Inflammatory macrophage (primary cell): ENCODE data around the gene ATXN7.

Experiments
- DNase-seq, 2 donors: peaks; one replicate each; pipeline ENCODE4 v3.0.0-alpha.2; 2020 to 2022

ATXN7 gene

GRCh38 chr3:63937661-63938651 lies 74.3 kb downstream of the ATXN7 start:
- peak; percentile 83 to 86 for DNase-seq

- DNase-seq: no peak
Measured at GRCh38 chr3:63940389-63940757, 76.7 kb downstream of the ATXN7 start.

- DNase-seq: peak; percentile 14 to 57
Measured at GRCh38 chr3:63942528-63942927, 78.9 kb downstream of the ATXN7 start.

- DNase-seq: no peak
Measured at GRCh38 chr3:63943678-63944077, 80.0 kb downstream of the ATXN7 start.

DNA sequence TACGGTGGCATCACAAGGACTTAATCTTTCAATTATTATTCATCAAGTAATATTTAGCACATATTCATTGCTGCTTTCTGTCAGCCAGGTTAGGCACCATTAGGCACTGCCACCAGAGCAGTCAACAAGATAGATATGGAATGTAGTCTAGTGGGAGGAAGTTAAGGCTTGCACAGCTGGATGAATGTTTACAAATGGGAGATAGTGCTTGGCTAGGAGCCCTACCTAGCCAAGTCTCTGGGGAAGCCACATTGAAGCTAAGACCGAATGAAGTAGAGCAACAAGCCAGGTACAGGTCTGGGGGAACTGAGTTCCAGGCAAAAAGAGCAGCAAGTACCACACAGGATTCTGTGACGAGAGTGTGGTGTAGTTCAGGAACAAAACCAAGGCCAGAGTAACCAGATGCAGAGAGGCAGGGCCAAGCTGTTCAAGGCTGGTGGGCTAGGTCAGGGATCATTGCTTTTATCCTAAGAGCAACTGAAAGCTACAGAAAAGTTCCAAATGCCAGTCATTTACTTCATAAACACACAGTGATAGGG lies 82.0 kb downstream of the ATXN7 start:
- no peak for DNase-seq

GRCh38 chr3:63946753-63947152 lies 83.1 kb downstream of the ATXN7 start:
- no peak for DNase-seq

- no peak for DNase-seq
Measured at GRCh38 chr3:63947594-63947993, 83.9 kb downstream of the ATXN7 start.

GRCh38 chr3:63949005-63949404 lies 85.3 kb downstream of the ATXN7 start:
- DNase-seq: no peak

DNA sequence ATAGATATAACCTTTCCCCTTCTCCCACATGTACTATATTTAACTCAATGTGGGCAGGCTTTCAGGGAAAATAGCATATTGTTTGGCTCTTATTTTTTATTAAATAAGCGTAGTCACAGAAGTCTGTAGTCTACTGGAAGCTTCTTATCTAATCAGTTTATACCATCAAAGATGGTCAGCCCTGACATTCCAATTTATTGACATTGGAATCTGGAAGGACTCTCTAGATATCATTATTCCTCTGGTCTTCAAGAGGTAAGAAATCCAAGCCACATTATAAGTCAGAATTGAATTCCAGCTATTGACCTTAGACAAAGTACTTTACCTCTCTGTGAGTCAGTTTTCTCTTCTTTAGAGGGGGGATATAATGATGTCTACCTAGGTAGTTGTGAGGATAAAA lies 87.0 kb downstream of the ATXN7 start:
- DNase-seq: peak; percentile 28 to 47

DNA sequence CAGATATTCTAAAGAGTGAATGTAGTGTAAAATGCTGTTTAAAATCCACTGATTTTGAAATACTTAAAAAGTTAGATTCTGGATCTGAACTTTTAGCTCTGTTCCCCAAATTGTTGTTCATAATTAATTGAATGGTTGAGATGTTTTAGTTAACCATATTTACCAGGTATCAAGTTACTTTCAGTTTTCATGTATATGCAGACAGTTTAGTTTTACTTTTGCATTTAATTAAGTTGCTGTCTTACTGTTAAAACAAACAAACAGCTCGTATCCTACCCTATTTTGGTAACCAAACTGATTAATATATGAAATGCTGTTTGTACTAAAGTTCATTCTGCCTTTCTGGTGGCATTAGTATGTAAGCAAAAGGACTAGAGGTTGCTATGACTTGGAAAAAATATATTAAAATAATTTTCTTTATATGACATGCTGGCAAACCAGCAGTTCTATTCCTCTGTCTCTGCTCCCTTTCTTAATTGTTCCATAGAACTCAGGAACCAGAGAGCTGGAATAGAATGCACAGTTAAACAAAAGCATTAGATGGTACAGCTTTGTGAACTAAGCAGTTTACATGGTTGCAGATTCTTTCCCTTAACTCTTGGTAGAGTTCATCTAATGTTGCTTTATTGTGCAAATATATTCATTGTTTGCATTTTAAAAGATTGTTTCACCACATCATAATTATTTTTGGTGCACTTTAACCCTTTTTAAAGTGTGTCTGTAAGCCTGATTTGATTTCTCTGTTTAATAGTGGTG lies 88.0 kb downstream of the ATXN7 start:
- no peak for DNase-seq

DNA sequence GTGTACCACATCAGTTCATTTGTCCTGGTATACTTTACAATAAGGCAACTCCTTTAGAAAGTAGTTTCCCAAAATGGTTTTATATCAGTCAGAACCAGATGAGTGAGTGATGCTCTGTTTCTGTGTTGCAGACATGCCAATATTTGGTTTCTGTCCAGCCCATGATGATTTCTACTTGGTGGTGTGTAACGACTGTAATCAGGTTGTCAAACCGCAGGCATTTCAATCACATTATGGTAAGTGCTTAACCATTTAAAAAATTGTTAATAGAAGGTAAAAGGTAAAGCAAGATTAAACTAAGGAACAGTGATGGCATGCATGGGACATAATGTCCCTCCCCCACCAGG lies 88.6 kb downstream of the ATXN7 start:
- DNase-seq: no peak

DNA sequence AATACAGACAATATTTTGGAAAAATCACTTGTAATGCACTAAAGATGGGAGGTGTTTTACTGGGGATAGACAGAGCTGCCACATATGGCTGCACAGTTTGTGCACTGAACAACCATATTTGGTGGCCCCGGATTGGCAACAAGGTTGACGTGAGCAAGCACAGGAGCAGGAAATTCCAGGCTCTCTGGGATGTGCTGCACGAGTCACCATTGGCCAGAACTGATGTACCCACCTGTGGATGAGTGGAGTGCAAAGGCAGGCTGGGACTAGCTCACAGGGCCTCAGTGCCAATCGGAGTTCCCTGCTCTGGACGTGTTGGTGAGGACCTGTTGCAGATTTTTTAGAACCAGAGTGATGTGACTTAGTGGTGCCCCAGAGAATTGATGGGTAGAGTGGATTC lies 90.5 kb downstream of the ATXN7 start:
- DNase-seq: no peak

DNA sequence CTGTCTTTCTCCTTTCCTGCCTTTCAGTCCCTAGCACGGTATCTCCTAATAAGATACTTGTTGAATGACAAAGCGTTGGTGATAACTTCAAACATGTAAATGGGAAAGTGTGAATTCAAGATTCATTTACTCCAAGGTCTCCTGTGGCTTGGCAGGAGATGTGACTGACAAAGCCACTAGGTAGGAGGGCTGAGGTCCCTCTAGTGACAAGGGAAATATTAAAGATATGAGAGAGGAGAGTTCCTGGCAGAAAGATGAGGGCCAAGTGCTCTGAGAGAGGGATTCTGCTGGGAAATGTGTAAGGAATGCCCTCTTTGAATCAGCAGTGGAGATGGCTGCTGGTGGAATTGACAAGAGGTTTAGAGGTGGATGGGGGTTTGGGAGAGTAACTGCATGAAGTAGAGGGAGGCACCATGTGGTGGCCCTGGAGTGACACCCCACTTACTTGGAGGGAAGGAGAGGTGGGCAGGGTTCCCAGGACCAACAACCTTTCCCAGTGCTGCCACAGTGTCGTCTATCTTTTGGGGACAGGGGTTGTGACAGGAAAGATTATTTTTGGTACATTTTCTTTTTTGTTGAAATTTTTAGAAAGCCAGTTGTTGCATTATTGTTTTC lies 91.5 kb downstream of the ATXN7 start:
- DNase-seq: no peak

GRCh38 chr3:63955830-63956545 lies 92.3 kb downstream of the ATXN7 start:
- no peak for DNase-seq

DNA sequence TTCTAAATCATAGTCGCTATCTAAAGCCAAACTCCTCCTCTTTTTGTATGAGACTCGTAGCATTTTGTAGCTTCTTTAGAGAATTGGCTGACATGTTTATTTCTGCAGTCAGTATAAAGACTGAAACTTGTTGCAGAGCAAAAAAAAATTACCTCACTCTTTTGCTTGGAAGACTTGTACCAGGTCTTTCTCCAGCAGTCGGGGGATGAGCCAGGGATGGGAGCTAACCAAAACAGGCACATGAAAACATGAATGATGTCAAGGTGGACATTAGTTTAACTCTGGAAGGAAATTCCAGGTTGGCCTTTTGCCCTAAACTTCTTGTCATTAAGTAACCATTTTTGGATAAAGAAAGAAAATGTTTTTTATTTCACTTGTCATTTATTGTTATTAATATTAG lies 95.5 kb downstream of the ATXN7 start:
- DNase-seq: no peak

GRCh38 chr3:63960048-63960711 lies 96.5 kb downstream of the ATXN7 start:
- peak; percentile 48 to 64 for DNase-seq

- DNase-seq: no peak
Measured at GRCh38 chr3:63961891-63962290, 98.2 kb downstream of the ATXN7 start.

DNA sequence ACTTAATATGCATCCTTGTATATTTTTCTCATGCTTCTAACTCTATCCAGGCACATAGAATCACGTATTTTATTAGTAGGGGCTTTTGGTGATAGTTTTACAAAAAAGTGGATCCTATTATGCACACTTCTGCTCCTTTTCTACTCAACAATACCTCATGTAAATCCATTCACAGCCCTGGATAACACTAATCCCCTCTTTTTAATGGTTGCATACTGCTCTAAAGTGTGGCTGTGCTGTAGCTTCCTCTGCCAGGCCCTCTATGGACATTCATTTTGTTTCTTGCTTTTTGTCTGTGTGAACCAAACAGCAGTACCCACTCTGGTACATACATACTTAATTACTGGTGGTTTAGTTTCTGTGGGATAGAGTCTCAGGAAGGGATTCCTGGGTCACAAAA lies 99.8 kb downstream of the ATXN7 start:
- DNase-seq: no peak

DNA sequence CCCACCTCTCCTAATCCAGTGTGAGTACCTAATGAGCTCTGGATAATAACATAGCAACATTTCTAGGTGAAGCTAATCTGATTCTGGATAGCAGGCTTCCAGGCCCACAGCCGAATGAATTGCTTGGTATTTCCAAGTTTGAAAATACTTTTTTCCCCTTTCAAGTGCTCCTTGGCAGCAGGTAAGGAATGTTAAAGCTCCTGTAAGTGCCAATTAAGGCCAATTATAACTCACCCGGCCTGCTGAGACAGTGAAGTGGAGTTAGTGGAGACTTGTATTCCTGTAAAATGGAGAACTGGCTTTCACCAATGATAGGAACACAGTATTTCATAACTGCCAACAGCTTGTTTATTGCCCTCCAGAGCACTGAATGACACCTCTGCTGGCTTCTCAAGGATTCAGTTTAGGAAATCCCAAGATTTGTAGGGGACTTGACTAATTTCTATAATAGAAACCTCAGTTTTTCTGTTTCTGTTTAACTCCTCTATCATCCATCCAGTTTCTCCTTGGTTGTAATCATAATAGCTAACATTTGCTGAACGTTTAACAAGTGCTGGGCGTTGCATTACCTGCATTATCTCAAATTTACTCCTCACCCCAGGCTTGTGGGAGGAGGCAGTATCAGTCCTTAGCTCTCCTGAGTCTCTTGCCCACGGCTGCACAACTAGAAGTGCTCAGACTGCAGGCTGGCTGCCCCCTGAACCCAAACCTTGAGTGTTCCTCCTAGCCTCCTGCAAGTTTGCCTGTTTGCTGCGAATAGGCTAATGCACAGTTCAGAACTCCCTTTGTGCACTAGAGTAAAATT lies 101.2 kb downstream of the ATXN7 start:
- peak; percentile 26 to 36 for DNase-seq

DNA sequence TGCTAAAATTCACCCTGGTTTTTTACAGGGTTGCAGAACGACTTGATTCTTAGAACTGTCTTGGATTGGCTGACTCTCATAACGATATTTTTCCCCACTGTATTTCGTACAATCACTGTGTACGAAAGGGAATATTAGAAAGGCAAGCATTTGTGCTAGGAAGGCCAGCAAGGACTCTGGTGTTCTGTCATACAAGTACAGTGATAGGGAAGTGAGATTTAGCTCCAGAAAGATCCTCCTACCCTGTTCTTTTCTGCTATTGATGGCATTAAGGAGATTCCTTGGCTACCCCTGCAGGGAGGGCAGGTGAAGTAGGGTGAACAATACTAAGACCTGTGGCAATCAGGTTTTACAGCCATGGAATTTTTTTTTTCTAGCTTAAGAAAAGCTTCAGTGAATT lies 102.3 kb downstream of the ATXN7 start:
- no peak for DNase-seq

- no peak for DNase-seq
Measured at GRCh38 chr3:63966871-63967270, 103.2 kb downstream of the ATXN7 start.
